AG09309 (cell line): Measurements from ENCODE around the gene MRRF.

Experiments used
- DNase-seq: peaks from one replicate; pipeline ENCODE4 v3.0.0-alpha.2; 2010; ENCODE audit warnings: low read depth
- H3K4me3 ChIP-seq: 2 replicates; pipeline ENCODE4 v1.5.1; 2011; ENCODE audit warnings: mild to moderate bottlenecking, low read depth, low read length, moderate library complexity; ENCODE audit not compliant: control insufficient read depth
- CTCF ChIP-seq: IDR thresholded peaks from 2 replicates; pipeline ENCODE4 v1.5.1; 2011; ENCODE audit warnings: mild to moderate bottlenecking, low read depth, low read length, inconsistent platforms; ENCODE audit not compliant: insufficient read depth, control insufficient read depth; ENCODE audit errors: missing control alignments

Gene MRRF

GRCh38 chr9:122370303-122370702 is 105.6 kb downstream of the MRRF start:
- no peak overlapping the region; the same call in 1 of the 2 replicates for H3K4me3 ChIP-seq
- TF ChIP-seq CTCF = no peak
- no peak for DNase-seq

GRCh38 chr9:122370869-122371755 is 106.4 kb downstream of the MRRF start, which contains the start of gene PTGS1:
TSS of gene PTGS1 (plus strand) at chr9:122371024. CDS start at chr9:122371085, 61 bp downstream.
- no peak for DNase-seq
- peak within 1 kb of the TSS; percentile 59 for H3K4me3 ChIP-seq
- no peak for TF ChIP-seq CTCF

GRCh38 chr9:122371846-122372245 is 107.2 kb downstream of the MRRF start:
- no peak for TF ChIP-seq CTCF
- H3K4me3 ChIP-seq = no peak overlapping the region
- no peak for DNase-seq

- no peak for DNase-seq
- H3K4me3 ChIP-seq = no peak overlapping the region
- no peak for TF ChIP-seq CTCF
These were observed 108.5 kb downstream of the MRRF start for GRCh38 chr9:122372856-122373845.

- no peak for TF ChIP-seq CTCF
- no peak for DNase-seq
- H3K4me3 ChIP-seq = no peak overlapping the region
These were observed 110.3 kb downstream of the MRRF start for GRCh38 chr9:122374885-122375420.

- TF ChIP-seq CTCF = no peak
- no peak overlapping the region for H3K4me3 ChIP-seq
- DNase-seq = no peak
These were observed 112.1 kb downstream of the MRRF start for GRCh38 chr9:122376796-122377195.
